Fibroblast of pulmonary artery (primary cell): ENCODE data around the gene SF3B3.

Experiments
- DNase-seq: peaks from one replicate; pipeline ENCODE4 v3.0.0-alpha.2; 2010; ENCODE audit warnings: low read depth
- H3K4me3 ChIP-seq: replicated peaks from 2 replicates; pipeline ENCODE4 v1.5.1; 2011; ENCODE audit warnings: low read depth, mild to moderate bottlenecking, control low read depth, low read length, moderate library complexity
- CTCF ChIP-seq: IDR thresholded peaks from 2 replicates; pipeline ENCODE4 v1.5.1; 2011; ENCODE audit warnings: mild to moderate bottlenecking, control low read depth, low read length, inconsistent platforms; ENCODE audit errors: missing control alignments

The SF3B3 gene

GRCh38 chr16:70608521-70608920 lies 84.9 kb downstream of the SF3B3 start:
- no peak for TF ChIP-seq CTCF
- no peak overlapping the region for H3K4me3 ChIP-seq
- DNase-seq, result no peak

- no peak for TF ChIP-seq CTCF
- H3K4me3 ChIP-seq, result no peak overlapping the region
- DNase-seq, result no peak
These were observed 86.9 kb downstream of the SF3B3 start for GRCh38 chr16:70610273-70611223.

- no peak overlapping the region for H3K4me3 ChIP-seq
- DNase-seq, result no peak
- no peak for TF ChIP-seq CTCF
These were observed 87.6 kb downstream of the SF3B3 start for GRCh38 chr16:70611224-70611598.

GRCh38 chr16:70611785-70612303 lies 88.2 kb downstream of the SF3B3 start:
- no peak for TF ChIP-seq CTCF
- no peak for DNase-seq

GRCh38 chr16:70612931-70613330 lies 89.3 kb downstream of the SF3B3 start:
- no peak for DNase-seq
- TF ChIP-seq CTCF, result no peak
- no peak overlapping the region for H3K4me3 ChIP-seq

More at GRCh38 chr16:70611785-70612303, 88.2 kb downstream of the SF3B3 start:
- no peak overlapping the region for H3K4me3 ChIP-seq

- DNase-seq, result no peak
- H3K4me3 ChIP-seq, result no peak overlapping the region
- no peak for TF ChIP-seq CTCF
These were observed 90.8 kb downstream of the SF3B3 start for GRCh38 chr16:70614208-70614951.
